Measurements from ENCODE around the gene CTDP1. TPM values are rescaled to one million over a fixed set of nuclear protein-coding genes. Genes with fewer than 3 reads are reported as not detected.

The CTDP1 gene
- total RNA-seq, 1 donor from 2014 or later = 15.7 TPM

GRCh38 chr18:79784965-79785770 is 105.6 kb downstream of the CTDP1 start:
- intact Hi-C loops (cut with DNase I) = no loop called here
- ATAC-seq (no peak), DNase-seq (ENCODE audit: low spot score) (peak; percentile 33)

GRCh38 chr18:79785831-79786230 is 106.2 kb downstream of the CTDP1 start:
- ATAC-seq (no peak), DNase-seq (ENCODE audit: low spot score) (peak; percentile 42)
- intact Hi-C loops (cut with DNase I) = no loop called here

GRCh38 chr18:79786304-79786703 is 106.7 kb downstream of the CTDP1 start:
- intact Hi-C loops (cut with DNase I) = no loop called here
- ATAC-seq = no peak
- DNase-seq (ENCODE audit: low spot score) = peak; percentile 32

- DNase-seq (ENCODE audit: low spot score) (peak; percentile 48), ATAC-seq (no peak)
- intact Hi-C loops (cut with DNase I) = no loop called here
Measured at GRCh38 chr18:79786786-79787526, 107.4 kb downstream of the CTDP1 start.

GRCh38 chr18:79787527-79787864 is 107.9 kb downstream of the CTDP1 start:
- no peak for ATAC-seq
- intact Hi-C loops (cut with DNase I) = no loop called here
- DNase-seq (ENCODE audit: low spot score) = no peak

GRCh38 chr18:79787865-79788733 is 108.5 kb downstream of the CTDP1 start:
- peak; percentile 49 for DNase-seq (ENCODE audit: low spot score)
- intact Hi-C loops (cut with DNase I) = no loop called here
- ATAC-seq = no peak

- intact Hi-C loops (cut with DNase I) = no loop called here
- peak; percentile 48 for DNase-seq (ENCODE audit: low spot score)
- ATAC-seq = no peak
Measured at GRCh38 chr18:79788734-79789085, 109.1 kb downstream of the CTDP1 start.

GRCh38 chr18:79789091-79789891 is 109.7 kb downstream of the CTDP1 start:
- no peak for ATAC-seq
- peak; percentile 48 for DNase-seq (ENCODE audit: low spot score)
- intact Hi-C loops (cut with DNase I) = no loop called here

GRCh38 chr18:79789901-79790890 is 110.6 kb downstream of the CTDP1 start:
- intact Hi-C loops (cut with DNase I) = no loop called here
- ATAC-seq = no peak
- DNase-seq (ENCODE audit: low spot score) = peak; percentile 43

- intact Hi-C loops (cut with DNase I) = no loop called here
- DNase-seq (ENCODE audit: low spot score) (peak; percentile 56), ATAC-seq (peak; percentile 66)
Measured at GRCh38 chr18:79790996-79791972, 111.7 kb downstream of the CTDP1 start.

GRCh38 chr18:79792096-79792987 is 112.7 kb downstream of the CTDP1 start:
- DNase-seq (ENCODE audit: low spot score) (peak; percentile 50), ATAC-seq (no peak)
- intact Hi-C loops (cut with DNase I) = no loop called here

GRCh38 chr18:79792988-79793355 is 113.4 kb downstream of the CTDP1 start:
- ATAC-seq = no peak
- intact Hi-C loops (cut with DNase I) = no loop called here
- DNase-seq (ENCODE audit: low spot score) = peak; percentile 51

GRCh38 chr18:79794846-79795245 is 115.2 kb downstream of the CTDP1 start:
- DNase-seq (ENCODE audit: low spot score) (no peak), ATAC-seq (no peak)

GRCh38 chr18:79795446-79795845 is 115.8 kb downstream of the CTDP1 start:
- intact Hi-C loops (cut with DNase I) = no loop called here
- DNase-seq (ENCODE audit: low spot score) (no peak), ATAC-seq (no peak)

More at GRCh38 chr18:79794846-79795245, 115.2 kb downstream of the CTDP1 start:
- intact Hi-C loops (cut with DNase I) = no loop called here

- intact Hi-C loops (cut with DNase I) = no loop called here
- no peak for ATAC-seq
- no peak for DNase-seq (ENCODE audit: low spot score)
Measured at GRCh38 chr18:79796016-79796415, 116.4 kb downstream of the CTDP1 start.

All from sciatic nerve (tissue), 2 donors.